NCI-H526 (cell line): ENCODE measurements around the gene CDH15.
A peak's percentile ranks its signal among the peaks of the same experiment; 100 is the strongest.
"Not testable (repeated sequence)": the region's sequence is repeated elsewhere in the genome, so short reads cannot be mapped to it uniquely, and the experiment has no call there.

Source experiments
- DNase-seq, 2 experiments: peaks; one replicate each; lab custom pipeline; 2025; lab: John Stamatoyannopoulos, UW

CDH15 gene

GRCh38 chr16:89187770-89188392, 16.3 kb downstream of the CDH15 start:
- no peak for DNase-seq

GRCh38 chr16:89188471-89189357, 17.2 kb downstream of the CDH15 start:
- DNase-seq: not testable (repeated sequence)

- DNase-seq: no peak
These were observed 17.9 kb downstream of the CDH15 start for GRCh38 chr16:89189358-89190025.

- DNase-seq: no peak
These were observed 18.8 kb downstream of the CDH15 start for GRCh38 chr16:89190150-89190958.

- no peak for DNase-seq
These were observed 19.7 kb downstream of the CDH15 start for GRCh38 chr16:89191033-89191900.

- no peak for DNase-seq
These were observed 20.3 kb downstream of the CDH15 start for GRCh38 chr16:89191901-89192185.

GRCh38 chr16:89192186-89192955, 20.8 kb downstream of the CDH15 start:
- DNase-seq: peak; percentile 52 to 80

- DNase-seq: peak; percentile 27 to 76
These were observed 21.5 kb downstream of the CDH15 start for GRCh38 chr16:89192956-89193575.

GRCh38 chr16:89193576-89194293, 22.2 kb downstream of the CDH15 start:
- DNase-seq: peak in 1 of 2 experiments; percentile 59

GRCh38 chr16:89194340-89195311, 23.1 kb downstream of the CDH15 start:
- no peak for DNase-seq

- DNase-seq: no peak
These were observed 24.1 kb downstream of the CDH15 start for GRCh38 chr16:89195521-89196171.

- DNase-seq: no peak
These were observed 25.6 kb downstream of the CDH15 start for GRCh38 chr16:89197033-89197632.

GRCh38 chr16:89197633-89198416, 26.3 kb downstream of the CDH15 start:
- no peak for DNase-seq

GRCh38 chr16:89198417-89199240, 27.1 kb downstream of the CDH15 start:
- DNase-seq: no peak
